GM19463 (cell line): ENCODE measurements around the gene YES1.
"Not testable (repeated sequence)": the region's sequence is repeated elsewhere in the genome, so short reads cannot be mapped to it uniquely, and the experiment has no call there.

Experiments used
- ATAC-seq: cut with Tn5 transposase; IDR thresholded peaks from one replicate; pipeline ENCODE4 v1.9.1; 2021; ENCODE audit warnings: mild to moderate bottlenecking, moderate library complexity; ENCODE audit not compliant: unreplicated experiment

YES1 gene

DNA sequence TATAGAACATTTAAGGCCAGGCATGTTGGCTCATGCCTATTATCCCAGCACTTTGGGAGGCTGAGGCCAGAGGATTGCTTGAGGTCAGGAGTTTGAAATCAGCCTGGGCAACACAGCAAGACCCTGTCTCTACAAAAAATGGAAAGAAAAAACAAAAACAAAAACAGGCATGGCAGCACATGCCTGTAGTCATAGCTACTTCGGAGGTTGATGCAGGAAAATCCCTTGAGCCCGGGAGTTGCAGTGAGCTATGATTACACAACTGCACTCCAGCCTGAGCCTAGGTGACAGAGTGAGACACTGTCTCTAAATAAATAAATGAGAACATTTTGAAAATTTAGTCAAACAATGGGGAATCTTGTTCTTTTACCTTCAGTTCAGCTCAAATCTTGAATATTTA, 12.1 kb upstream of the YES1 start:
- ATAC-seq, result no peak

DNA sequence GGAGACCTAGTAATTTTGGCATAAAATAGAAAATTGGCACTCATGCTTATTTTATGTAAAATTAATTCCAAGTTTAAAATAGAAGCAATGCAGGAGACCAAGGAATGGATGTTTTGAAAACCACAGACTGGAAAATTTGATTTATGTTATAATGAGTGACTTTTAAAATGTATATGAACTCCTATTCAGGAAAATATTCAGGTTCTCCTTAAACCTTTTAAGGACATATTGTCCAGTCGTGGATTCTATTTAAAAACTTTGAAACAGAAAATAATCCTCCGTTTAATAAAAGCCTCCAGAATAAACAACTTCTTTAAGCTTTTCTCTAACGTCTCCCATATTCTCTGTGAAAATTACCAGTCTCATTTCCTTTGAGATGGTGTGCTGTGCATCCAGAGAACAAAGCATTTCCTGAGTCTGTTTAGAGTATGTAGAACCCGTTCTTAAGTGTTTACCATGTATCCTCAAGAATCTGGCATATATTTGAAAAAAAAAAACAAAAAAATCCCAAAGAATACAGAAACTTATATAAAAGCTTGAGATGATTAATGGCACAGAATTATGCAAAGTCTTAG, 8.6 kb upstream of the YES1 start:
- no peak for ATAC-seq

DNA sequence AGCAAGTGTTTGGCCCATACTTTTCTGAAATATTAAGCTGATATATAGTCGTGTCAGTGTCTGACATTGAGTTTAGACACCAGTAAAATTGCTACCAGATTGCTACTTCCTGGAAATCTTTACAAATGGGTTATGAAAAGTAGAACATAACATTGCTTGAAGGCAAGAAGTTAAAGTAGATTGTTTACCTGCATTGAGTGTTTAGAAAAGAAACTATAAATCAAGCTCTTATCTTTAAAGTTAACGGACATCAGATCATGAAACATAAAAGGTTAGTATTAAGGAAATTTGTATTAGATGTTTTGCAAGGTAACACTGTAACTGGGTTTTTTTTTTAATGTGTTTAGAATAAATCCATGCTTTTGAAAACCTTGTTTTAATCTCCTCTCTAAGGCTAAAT, 4.8 kb upstream of the YES1 start:
- ATAC-seq, result no peak

DNA sequence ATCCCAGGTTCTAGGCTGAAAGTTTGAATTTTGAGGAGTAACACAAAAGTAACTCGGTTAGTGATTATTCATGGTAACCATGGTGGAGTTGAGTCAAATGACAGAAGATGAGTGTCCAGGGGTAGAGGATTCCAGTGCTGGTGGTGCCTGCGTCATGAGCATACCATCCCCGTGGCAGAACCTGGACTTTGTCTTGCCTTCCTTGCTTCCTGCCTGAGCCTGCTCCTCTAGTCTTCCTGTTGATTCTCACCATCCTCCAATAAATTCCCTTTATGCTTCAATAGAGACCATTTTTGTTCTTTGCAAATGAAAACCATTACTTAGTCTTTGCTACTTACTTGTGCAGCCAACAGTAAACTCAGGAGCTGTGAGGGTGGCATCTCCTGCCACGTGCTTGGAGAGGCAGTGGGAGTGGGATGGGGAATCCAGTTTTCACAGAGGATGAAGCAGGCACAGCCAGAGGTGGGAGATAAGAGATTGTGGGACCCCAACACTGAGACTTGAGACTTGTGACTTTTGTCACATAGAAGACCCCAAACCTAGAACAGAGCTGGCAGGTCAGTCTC, 4.1 kb upstream of the YES1 start:
- ATAC-seq, result no peak

DNA sequence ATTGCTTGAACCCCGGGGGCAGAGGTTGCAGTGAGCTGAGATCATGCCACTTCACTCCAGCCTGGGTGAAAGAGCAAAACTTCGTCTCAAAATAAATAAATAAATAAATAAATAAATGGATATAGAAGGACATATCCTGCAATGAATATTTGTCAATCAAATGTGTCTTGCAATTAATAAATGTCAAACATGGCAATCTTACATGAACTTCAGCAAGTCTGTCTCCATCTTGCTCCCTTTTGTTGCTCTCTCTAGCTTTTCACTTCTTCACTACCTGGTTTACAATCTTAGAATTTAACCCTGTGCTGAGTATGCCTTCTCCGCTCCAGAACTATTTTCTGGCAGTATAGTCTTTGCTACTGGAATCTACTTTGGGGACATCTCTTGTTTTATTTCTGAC, 3.3 kb upstream of the YES1 start:
- no peak for ATAC-seq

DNA sequence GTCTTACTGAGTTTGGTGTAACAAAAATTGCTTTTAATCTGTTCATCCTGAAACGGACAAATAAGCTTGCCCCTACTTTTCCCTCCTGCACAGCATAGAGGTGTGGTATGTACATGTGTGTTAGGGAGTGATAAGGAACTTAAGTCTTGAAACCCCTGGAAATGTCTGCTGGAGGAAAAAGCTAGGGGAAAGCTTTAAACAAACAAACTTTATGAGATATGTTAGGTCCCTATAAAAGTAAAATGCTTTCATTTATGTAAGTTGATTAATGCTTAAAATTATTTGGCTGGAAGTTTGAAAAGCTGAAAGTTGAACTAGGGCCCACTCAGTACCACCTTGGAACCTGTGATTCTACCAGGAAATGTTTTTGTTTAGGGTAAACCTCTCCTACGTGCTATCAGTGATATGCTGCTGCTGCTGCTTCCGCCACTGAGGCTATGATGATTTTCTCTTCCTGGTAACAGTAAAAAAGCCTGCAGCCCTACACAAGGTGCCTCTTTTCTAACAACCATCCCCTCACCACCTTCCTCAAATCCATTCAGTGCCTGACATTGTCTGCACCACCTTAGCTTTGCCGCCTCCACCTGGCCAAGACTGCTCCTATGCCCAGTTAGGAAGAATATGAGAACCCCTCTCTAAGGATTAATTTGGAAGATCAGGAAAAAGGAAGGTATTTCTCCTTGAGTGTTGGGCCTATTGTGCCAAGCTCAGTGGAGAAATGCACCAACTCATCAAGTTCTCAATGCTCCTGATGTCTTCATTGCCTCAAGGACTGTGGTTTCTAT, 2.5 kb upstream of the YES1 start:
- ATAC-seq, result no peak

DNA sequence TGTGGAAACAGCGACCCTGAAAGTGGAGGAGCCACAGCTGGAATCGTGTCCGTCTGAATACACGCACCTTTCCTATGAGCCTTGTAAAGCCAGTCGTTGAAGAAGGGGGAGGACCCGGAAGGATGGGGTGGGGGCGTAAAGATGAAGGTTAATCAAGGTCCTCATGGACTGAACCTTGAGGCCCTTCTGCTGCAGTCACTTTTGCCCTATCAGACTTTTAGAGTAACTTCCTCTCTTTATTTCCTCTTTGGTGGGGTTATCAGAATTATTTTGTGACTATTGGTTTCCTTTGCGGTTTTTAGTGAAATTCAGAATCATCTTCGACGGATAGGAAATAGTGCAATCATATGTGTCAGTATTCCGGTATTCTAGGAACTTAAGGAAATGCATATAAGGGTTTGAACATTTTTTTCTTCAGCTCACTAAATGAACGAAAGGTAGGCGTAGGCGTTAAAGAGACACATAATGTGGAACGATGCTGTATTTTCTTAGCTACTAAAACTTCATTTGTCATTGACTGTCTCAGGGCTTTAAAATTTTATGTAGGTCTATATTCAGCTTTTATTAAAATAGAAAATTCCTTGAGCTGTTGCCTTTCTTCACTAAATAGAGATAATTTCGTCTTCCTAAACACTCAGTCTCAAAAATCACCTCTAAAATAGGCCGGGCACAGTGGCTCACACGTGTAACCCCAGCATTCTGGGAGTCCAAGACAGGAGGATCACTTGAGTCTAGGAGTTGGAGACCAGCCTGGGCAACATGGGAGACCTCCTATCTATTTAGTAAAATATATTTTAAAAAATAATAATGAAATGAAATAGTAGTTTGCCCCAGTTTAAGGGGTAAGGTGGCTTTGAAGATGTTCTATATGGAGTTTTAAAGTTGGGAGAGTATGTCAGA, 1.4 kb upstream of the YES1 start:
- no peak for ATAC-seq

DNA sequence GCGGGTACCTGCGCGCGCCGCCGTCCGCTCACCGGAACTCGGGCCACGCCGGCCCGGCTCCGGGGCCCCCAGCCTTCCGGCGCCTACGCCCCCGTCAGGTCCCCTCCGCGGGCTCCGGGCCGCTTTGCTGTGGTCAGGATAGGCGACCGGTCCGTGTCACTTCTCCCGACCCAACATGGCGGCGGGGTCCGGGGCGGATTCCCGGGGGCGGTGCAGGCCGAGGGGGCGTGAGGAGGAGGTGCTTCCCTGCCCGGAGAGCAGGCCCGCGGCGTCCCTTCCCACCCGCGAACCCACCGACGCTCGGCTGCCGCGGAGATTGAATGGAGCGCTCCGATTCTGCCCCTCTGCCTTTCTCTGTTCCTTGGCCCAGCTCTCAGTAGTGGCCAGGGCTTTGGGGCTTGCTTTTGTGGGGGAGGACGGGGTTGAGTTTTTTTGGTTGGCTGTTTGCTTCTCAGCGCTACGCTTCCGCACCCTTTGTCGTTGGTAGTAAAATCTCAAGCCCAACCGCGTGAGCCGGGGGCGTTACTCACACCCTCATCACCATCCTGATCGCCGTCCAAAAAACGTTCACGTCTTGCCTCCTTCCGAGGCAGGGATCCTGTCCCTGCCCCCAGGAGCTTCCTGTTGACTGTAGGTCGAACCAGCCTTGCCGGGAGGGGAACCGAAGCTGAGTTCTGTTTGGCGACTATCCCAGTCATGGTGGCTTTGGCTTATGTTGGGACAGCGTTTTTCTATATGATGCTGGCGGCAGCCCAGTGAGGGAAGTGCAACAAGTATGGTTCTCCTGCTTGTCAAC, 532 bp upstream of the YES1 start:
- ATAC-seq, result peak; percentile 48

DNA sequence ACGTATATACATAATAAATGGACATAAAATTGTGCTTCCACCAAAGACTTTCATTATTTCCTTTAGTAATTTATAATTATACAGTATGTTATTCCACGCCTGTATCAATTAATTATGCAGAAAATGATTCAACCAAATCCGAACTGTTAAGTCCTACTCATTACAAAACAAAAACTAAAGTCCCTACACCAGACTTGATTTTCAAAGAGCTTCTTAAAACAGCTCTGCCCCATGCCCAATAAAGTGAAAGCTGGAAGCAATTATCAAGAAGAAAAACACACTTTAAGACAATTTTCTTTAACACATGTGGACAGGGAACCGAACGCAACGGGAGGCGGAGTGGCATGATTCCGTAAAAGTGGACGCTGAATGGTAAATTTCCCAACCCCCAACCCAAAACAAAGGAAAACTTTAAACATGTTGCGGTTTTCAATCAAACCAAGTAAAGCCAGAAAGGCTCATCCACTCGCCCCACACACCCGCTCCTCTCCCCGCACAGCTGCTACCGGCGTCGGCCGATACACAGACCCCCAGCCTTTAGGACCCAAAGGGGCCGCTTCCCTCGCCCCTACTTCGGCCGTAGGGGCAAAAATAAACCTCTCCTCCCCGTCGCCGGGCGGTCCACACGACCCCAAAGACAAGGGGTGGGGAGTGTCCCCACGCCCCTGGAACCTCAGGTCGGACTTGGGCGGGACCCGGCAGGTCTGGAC, 705 bp downstream of the YES1 start:
- peak; percentile 9 for ATAC-seq

DNA sequence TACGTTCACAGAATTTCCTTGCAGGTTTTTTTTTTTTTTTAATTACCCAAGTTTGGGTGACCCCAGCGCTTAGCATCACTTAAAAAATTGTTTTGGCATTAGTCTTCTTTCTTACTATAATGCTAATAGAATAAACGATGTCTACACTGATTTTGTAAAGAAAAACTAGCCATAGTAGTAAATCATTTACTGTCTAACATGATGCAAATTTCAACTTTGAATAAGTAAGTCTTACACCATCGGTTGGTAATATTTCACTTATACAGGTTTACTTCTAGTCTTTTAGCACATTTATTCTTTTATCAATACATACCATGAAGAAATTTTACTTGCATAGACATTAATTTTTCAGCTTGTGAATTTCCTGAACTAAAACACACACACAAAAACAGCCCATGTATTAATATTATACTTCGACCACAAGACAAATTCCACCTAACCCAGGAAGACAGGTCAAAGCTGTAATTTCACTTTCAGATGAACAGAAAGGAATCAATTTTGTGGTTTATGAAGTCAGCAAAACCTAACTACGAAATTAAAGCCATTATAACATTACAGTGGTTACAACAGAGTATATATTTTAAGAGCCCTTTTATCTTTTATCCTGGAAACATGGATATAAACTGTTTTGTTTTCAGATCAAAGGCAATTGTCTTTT, 1.9 kb downstream of the YES1 start:
- ATAC-seq, result peak; percentile 23

DNA sequence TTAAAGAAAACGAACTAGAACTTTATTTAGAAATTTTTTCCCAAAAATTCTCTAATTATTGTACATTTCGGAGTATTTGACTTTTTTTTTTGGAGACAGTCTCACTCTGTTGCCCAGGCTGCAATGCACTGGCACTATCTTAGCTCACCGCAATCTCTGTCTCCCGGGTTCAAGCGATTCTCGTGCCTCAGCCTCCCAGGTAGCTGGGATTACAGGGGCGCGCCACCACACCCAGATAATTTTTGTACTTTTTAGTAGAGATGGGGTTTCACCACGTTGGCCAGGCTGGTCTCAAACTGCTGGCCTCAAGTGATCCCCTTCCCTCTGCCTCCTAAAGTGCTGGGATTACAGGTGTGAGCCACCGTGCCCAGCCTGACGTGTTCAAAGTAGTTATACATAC, 2.8 kb downstream of the YES1 start:
- ATAC-seq, result not testable (repeated sequence)

DNA sequence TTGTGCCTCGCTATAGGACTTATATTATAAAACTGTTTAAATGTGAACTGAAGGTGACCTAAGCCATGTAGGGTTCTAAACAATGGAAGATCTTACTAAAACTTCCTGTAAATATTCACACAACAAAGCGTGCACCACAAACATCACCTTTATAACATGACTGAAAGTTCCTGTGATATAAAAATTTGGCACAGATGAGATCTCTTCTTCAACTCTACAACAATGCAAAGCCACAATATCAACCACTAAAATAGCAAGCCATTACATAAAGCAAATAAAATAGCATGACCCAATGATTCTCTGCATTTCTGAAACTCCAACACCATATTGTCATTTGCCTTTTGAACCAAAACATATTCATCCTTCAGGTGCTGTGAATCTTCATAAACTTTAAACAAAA, 3.5 kb downstream of the YES1 start:
- ATAC-seq, result no peak

DNA sequence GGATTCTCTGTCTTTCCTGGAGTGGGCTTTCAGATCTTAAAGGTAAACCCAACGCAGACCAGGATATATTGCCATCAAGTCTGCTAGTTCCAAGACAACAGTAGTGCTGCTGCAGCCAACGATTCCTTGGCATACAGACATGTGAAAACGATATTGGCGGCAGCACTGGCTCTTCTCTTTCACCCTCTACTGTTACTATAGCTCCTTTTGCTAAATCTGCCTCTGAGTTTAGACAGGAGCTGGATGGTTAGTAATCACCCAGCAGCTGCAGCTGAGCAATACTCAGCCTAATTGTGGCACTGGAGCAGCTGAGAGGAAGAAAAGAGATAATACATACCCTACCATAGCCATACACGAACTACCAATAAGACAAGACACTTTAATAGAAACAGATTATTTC, 4.0 kb downstream of the YES1 start:
- ATAC-seq, result no peak

DNA sequence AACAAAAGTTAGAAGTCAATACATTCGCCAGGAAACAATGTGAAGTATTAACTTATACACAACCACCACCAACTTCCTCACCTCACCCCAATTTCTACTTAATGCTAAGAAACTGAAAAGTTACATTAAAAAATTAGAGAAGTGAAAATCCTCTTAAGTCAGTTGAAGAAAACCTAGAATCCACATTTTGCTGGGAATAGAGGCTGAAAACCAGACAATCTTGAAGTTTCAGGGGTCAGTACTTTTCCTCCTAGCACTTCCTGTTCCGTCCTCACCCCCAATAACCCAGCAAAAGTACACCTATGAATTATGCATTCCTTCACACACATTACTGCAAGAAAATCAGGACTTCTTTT, 6.3 kb downstream of the YES1 start:
- peak; percentile 22 for ATAC-seq

DNA sequence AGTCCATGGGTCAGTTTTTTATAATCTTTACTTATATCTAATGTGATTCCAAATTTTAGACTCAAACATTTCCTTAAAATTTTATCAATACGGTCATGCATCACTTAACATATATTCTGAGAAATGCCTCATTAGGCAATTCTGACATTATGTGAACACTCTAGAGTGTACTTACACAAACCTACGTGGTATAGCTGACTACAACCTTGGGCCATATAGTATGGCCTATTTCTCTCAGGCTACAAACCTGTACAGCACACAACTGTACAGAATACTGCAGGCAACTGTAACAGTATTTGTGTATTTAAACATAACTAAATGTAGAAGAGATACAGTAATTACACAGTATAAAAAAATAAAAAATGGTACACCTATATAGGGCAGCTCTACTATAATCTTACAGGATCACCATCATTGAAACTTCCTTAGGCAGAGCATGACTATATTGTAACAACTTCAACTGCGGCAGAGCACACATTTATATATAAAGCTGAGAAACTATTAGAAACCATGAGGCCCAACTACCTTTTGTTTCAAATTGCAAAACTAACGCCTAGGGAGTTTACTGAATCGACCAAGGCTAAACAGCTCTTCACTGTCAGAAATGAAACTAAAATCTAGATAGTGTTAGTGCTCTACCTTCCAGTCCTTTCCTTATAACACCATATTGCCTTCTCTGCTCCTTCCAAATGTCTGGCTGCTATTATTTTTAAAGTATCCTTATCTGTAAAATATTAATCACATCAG, 6.9 kb downstream of the YES1 start:
- ATAC-seq, result peak; percentile 40

DNA sequence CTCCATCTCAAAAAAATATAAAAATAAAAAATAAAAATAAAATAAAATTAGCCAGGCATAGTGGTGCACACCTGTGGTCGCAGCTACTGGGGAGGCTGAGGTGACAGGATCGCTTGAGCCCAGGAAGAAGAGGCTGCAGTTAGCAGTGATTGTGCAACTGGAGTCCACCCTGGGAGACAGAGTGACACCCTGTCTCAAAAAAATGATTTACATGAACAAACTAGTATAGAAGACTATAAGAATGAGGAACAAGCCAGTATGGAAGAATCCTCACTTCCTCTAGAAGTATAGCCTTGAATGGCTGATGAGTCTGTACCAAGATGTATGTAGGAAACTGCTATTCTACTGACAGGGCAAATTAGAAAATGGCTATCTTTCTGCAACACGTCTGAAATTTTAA, 10.9 kb downstream of the YES1 start:
- no peak for ATAC-seq

DNA sequence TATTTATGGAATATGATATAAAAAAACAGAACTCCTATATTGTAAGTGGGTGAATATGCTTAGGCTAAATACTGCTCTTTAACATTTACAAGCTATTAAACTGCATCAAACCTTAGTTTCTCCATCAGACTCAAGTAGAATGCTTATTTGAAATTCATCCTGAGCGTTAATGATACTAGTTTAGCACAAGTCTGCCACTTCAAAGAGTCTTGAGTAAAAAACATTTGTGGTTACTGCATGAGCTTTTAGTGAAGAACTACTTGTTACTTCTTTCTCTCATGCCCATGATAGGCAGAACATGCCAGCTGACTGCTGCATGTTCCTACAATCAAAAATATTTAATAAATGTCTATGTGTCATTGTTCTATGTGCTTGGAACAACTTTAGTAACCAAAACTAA, 12.1 kb downstream of the YES1 start:
- ATAC-seq, result no peak

DNA sequence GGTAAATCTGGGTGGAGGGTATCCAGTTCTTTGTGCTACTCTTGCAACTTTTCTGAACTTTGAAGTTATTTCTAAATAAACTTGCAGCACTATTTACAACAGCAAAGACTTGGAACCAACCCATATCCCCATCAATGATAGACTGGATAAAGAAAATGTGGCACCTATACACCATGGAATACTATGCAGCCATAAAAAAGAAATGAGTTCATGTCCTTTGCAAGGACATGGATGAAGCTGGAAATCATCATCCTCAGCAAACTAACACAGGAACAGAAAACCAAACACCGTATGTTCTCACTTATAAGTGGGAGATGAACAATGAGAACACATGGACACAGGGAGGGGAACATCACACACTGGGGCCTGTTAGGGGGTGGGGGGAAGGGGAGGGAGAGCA, 16.7 kb downstream of the YES1 start:
- ATAC-seq, result not testable (repeated sequence)

DNA sequence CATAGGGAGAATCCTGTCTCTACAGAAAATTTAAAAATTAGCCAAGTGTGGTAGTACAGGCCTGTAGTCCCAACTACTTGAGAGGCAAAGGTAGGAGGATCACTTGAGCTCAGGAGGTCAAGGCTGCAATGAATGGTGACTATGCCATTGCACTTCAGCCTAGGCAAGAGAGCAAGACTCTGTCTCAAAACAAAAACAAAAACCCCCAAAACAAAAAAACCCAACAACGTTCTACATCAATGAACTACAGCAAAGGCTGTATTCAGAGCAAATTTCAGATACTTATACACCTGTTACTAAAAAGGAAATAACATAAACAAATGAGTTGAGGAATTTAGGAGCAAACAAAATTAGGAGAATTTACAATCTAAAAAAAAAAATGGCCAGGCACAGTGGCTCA, 22.6 kb downstream of the YES1 start:
- ATAC-seq, result no peak
